Measurements from ENCODE around the gene TAS2R1.

The TAS2R1 gene

GRCh38 chr5:9642621-9643020 lies 12.5 kb upstream of the TAS2R1 start:
- H3K4me3 ChIP-seq (replicated peaks in 1 of 2; ENCODE audit: low read depth in 2 of 2, low read length in 2 of 2): no peak overlapping the region
- TF ChIP-seq CTCF (IDR thresholded peaks at IDR 0.05; ENCODE audit: low read depth, low read length): no peak
- DNase-seq (ENCODE audit: low read depth in 2 of 2): no peak

GRCh38 chr5:9641806-9642355 lies 11.7 kb upstream of the TAS2R1 start:
- no peak for DNase-seq (ENCODE audit: low read depth in 2 of 2)
- TF ChIP-seq CTCF (IDR thresholded peaks at IDR 0.05; ENCODE audit: low read depth, low read length): no peak
- H3K4me3 ChIP-seq (replicated peaks in 1 of 2; ENCODE audit: low read depth in 2 of 2, low read length in 2 of 2): no peak overlapping the region

GRCh38 chr5:9632495-9632894 lies 2.3 kb upstream of the TAS2R1 start:
- DNase-seq (ENCODE audit: low read depth in 2 of 2): no peak
- no peak for TF ChIP-seq CTCF (IDR thresholded peaks at IDR 0.05; ENCODE audit: low read depth, low read length)
- H3K4me3 ChIP-seq (replicated peaks in 1 of 2; ENCODE audit: low read depth in 2 of 2, low read length in 2 of 2): no peak overlapping the region

GRCh38 chr5:9627541-9627940 lies 2.6 kb downstream of the TAS2R1 start:
- H3K4me3 ChIP-seq (replicated peaks in 1 of 2; ENCODE audit: low read depth in 2 of 2, low read length in 2 of 2): no peak overlapping the region
- TF ChIP-seq CTCF (IDR thresholded peaks at IDR 0.05; ENCODE audit: low read depth, low read length): no peak
- no peak for DNase-seq (ENCODE audit: low read depth in 2 of 2)

- no peak overlapping the region for H3K4me3 ChIP-seq (replicated peaks in 1 of 2; ENCODE audit: low read depth in 2 of 2, low read length in 2 of 2)
- TF ChIP-seq CTCF (IDR thresholded peaks at IDR 0.05; ENCODE audit: low read depth, low read length): no peak
- DNase-seq (ENCODE audit: low read depth in 2 of 2): no peak
Observed at GRCh38 chr5:9626955-9627354, 3.2 kb downstream of the TAS2R1 start.

GRCh38 chr5:9625731-9626130 lies 4.4 kb downstream of the TAS2R1 start:
- H3K4me3 ChIP-seq (replicated peaks in 1 of 2; ENCODE audit: low read depth in 2 of 2, low read length in 2 of 2): no peak overlapping the region
- DNase-seq (ENCODE audit: low read depth in 2 of 2): no peak
- TF ChIP-seq CTCF (IDR thresholded peaks at IDR 0.05; ENCODE audit: low read depth, low read length): no peak

- no peak for TF ChIP-seq CTCF (IDR thresholded peaks at IDR 0.05; ENCODE audit: low read depth, low read length)
- no peak for DNase-seq (ENCODE audit: low read depth in 2 of 2)
- H3K4me3 ChIP-seq (replicated peaks in 1 of 2; ENCODE audit: low read depth in 2 of 2, low read length in 2 of 2): no peak overlapping the region
Observed at GRCh38 chr5:9625286-9625685, 4.9 kb downstream of the TAS2R1 start.
